ENCODE data around the gene DCDC2C.

Gene DCDC2C

DNA sequence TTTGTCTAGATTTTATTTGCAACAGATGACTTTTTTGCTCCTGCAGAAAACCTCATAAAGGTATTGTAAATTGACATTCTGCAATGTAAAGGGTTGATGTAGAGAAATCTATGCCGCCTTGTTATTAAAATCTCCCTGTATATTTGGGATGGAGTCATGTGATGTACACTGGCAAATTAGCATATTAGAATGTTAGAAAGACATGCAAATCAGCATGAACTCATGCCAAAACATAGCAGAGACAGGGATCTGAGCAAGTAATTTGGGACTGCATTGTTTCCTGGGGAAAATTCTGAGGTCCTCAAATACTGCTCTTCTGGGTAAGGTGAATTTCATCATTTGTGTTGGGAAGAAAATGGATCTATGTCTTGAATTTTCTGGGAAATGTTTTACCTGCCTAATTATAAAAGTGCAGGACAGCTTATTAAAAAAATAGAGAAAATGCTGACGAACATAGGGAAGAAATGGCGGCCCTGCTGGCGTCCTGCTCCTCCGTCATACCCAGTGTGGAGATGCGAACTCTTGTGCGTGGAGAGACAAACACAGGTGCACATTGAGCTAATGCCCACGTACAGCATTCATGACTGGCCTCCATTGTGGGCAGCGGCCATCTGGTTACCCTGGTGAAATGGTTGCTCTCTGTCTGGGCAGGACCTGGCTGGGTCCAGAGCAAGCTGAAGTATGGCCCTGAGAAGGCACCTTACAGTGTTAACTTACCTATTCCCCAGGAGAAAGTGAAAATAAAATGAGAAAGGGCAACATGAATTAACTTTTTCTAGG, 29.1 kb upstream of the DCDC2C start:
- no peak for DNase-seq

GRCh38 chr2:3675687-3676086, 27.7 kb upstream of the DCDC2C start:
- no peak for DNase-seq

GRCh38 chr2:3677436-3677835, 25.9 kb upstream of the DCDC2C start:
- DNase-seq, result no peak

- no peak for DNase-seq
Observed at GRCh38 chr2:3678212-3678611, 25.2 kb upstream of the DCDC2C start.

DNA sequence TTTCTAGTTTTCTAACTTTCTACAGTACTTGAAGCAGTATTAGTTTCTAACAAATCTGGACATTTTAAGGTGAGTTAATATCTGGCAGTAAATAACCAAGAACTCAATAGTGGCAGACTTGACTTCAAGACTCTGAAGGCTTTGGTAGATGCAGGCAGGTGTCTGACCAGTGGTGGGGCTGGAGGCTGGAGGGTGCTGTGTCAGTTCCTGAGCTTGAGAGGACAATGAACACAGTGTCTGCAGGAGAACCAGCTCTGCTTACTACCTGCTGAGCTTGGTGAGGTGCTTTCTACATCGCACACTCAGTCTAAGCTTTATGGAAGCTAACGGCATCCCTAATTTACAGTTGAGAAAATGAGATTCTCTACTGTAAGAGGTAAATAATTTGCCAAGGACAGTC, 24.2 kb upstream of the DCDC2C start:
- no peak for DNase-seq

DNA sequence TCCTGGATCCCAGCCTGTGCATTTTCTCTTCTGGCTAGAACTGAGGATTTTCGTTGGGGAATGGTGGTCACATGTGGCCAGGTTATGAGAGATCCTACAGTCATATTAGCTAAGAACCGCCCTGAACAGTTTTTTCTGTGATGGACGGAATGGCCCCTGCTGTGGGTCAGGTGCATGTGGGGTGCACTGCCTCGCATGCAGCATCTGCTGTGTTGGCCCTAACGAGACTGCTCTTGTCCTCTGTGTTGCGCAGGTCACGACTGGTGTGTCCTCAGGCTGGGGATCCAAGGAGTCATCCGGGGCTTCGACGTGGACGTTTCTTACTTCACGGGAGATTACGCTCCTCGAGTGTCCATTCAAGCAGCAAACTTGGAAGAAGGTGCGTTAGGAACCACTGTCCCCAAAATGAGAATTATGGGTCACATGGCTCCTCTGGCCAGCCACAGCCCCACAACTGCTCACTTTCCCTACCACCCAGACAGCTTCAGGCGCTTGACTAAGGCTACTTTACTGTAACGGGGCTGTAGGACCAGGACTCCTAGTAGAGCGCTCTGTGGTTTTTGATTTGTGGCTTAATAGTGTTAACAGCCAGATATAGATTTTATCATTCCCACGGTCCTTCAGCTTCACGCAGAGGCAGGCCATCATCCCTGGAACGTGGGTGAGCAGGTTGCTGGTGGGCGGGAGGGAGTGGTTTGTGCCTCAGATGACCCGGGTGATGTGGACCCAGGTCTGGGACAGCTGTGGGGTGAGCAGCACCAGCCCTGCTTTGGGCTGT, 23.6 kb upstream of the DCDC2C start:
- DNase-seq, result no peak

DNA sequence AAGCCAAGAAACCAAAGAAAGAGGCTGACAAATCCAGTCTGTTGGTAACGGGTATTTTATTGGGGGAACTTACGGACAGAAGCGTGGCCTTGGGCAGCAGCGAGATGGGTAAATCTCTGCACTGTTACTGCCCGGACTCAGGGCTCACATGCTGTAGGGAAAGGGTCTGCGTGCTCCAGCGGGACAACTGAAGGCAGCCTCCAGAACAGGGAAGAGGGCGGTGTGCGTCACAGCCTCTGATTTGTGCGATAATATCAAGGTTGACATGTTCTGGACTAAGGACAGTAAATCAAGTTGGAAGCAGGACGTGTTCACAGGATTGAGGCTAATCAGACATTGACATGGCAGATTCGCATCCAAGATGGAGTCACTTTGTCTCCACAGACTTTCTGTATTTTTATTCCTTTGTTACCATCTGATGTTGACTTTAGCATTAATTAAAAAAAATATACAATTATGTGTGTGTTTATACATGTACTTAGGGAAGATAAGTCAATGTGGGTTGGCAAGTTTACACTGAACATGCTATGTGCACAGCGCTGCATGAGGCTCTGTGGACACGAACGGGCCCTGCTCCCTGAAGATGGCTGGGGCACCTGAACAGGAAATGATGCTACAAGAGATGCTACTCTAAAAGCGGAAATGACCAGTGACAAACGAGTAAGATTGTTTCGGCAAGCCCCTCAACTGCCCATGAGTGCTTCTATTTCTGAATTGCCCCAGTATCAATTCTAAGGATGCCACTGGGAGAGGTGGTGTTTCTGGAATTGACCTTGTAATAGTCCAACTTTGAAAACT, 22.6 kb upstream of the DCDC2C start:
- DNase-seq, result no peak

- DNase-seq, result no peak
Observed at GRCh38 chr2:3681625-3682024, 21.8 kb upstream of the DCDC2C start.

GRCh38 chr2:3682811-3683210, 20.6 kb upstream of the DCDC2C start:
- no peak for DNase-seq

DNA sequence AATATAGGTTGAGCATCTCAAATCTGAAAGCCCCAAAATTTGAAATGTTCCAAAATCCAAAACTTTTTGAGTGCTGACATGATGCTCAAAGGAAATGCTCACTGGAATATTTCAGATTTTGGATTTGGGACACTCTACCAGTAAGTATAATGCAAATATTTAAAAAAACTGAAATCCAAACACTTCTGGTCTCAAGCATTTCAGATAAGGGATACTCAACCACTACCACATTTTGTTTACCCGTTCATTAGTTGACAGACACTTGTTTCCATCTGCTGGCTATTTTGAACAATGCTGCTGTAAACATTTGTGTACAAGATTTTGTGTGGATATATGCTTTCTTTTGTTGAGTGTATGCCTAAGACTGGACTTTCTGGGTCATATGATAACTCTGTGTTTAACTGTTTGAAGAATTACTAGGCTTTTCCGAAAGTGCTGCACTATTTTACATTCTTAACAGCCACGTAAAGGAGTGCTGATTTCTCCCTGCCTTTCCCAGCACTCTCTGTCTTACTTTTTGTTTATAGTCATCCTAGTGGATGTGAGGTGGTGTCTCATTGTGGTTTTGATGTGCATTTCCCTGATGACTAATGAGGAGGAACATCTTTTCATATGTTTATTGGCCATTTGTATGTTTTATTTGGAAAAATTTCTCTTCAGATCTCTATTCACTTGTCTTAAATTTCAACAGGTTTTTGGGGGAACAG, 19.5 kb upstream of the DCDC2C start:
- DNase-seq, result no peak

- no peak for DNase-seq
Observed at GRCh38 chr2:3689998-3690748, 13.2 kb upstream of the DCDC2C start.

GRCh38 chr2:3692375-3692774, 11.0 kb upstream of the DCDC2C start:
- no peak for DNase-seq

DNA sequence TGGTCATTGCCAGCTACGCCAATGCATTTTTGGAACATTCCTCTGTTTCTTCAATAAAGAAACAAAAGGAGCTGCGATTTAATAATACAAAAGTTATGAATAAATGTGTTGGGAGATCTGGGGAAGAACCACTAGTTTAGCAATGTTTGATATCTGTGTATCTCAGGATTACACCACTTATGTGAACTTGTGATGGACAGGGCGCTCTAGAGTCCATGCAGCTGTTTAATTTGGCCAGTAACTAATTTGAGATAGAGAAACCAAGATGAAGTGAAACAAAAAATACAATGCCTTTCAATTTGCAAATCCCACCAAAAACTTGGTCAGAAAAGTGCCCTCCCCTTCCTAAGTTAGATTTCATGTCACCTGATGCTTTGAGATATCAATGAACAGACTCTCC, 6.8 kb upstream of the DCDC2C start:
- DNase-seq, result no peak

DNA sequence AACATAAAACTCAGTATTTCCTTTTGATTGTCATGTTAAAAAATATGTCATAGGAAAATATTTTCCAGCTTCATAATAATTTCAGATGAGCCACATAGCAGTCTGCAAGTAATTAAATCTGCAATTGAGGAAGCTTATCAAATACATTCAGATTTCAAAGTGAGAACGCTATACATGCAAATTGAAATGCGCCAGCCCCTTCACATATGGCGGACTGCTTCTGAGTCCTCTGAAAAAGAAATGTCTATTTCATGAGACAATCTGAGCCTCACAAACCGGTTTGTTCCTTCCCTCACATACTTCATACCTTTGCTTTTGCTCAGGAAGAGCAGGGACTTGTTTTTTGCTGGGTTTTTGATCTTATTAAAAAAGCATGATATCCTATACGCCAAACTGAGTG, 2.3 kb upstream of the DCDC2C start:
- no peak for DNase-seq

- no peak for DNase-seq
Observed at GRCh38 chr2:3703757-3704355, 481 bp downstream of the DCDC2C start.

DNA sequence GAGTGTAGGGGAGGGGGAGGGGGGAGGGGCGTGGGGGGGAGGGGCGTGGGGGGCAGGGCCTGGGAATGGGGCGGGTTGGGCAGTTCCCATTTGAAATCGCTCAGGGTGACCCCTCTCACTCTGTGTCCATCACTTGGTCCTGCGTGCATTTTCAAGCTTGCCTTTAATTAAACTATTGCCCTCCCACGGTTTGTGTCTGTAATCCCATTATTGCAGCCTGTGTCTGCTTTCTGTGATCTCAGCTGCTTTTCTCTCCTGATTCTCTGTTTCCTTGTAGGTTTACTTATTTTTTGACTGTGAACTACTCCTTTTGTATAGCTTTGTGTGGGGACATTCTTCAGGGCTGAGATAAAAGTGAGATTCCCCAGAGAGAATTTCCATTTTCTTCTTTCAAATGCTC, 1.3 kb downstream of the DCDC2C start:
- no peak for DNase-seq

DNA sequence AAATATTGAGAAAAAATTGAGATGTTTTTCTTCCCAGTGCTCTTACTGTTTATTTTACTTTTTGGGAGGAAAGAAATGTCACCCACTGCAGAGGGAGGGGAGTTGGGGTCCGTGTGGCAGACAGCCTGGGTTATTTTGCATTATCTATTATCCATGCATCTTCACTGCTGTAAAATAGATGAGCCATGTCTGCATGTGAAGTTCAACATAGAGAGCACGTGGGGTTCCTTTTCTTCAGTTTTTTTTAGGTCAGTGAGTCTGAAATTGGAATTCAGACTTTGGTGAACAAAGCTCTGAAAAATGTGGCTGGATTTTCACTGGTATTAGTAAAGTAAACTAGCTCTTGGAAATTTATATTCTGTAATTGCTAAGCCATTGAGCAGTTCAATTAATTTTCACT, 2.4 kb downstream of the DCDC2C start:
- no peak for DNase-seq

DNA sequence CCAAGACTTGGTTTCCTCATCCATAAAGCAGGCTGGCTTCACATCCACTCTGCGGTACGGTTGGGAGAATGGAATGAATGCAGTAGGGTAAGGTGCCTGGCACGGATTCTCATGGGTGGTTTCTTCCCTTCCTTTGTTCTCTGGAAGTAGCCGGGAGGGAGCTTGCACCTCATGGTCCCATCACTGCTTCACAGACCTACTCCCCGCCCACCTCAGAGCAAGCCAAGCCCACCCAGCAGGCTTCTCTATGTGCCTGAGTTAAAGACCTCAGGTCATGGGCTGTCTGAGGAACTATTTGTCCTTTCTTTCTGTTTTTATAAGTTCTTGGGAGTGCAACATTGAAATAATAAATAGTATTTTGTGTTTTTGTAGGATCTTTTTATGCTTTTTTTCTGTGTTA, 3.5 kb downstream of the DCDC2C start:
- no peak for DNase-seq

GRCh38 chr2:3708576-3708975, 5.2 kb downstream of the DCDC2C start:
- no peak for DNase-seq

GRCh38 chr2:3709225-3709624, 5.8 kb downstream of the DCDC2C start:
- DNase-seq, result no peak

GRCh38 chr2:3712424-3712823, 9.0 kb downstream of the DCDC2C start:
- DNase-seq, result no peak
